ENCODE data around the gene CITED2.

GRCh38 chr6:139329224-139329623, 45.2 kb downstream of the CITED2 start:
- TF ChIP-seq CTCF (IDR thresholded peaks at IDR 0.05): no peak
- no peak for TF ChIP-seq POLR2AphosphoS5 (IDR thresholded peaks at IDR 0.05)
- no peak for TF ChIP-seq POLR2A (IDR thresholded peaks at IDR 0.05)
- TF ChIP-seq EP300 (IDR thresholded peaks at IDR 0.05): no peak
